Activated CD8-positive, alpha-beta memory T cell treated with anti-CD3 and anti-CD28 coated beads for 24 hours (primary cell): ENCODE measurements around the gene IRX1.

Experiments used
- DNase-seq: peaks from one replicate; pipeline ENCODE4 v3.0.0-alpha.2; 2020

IRX1 gene

DNA sequence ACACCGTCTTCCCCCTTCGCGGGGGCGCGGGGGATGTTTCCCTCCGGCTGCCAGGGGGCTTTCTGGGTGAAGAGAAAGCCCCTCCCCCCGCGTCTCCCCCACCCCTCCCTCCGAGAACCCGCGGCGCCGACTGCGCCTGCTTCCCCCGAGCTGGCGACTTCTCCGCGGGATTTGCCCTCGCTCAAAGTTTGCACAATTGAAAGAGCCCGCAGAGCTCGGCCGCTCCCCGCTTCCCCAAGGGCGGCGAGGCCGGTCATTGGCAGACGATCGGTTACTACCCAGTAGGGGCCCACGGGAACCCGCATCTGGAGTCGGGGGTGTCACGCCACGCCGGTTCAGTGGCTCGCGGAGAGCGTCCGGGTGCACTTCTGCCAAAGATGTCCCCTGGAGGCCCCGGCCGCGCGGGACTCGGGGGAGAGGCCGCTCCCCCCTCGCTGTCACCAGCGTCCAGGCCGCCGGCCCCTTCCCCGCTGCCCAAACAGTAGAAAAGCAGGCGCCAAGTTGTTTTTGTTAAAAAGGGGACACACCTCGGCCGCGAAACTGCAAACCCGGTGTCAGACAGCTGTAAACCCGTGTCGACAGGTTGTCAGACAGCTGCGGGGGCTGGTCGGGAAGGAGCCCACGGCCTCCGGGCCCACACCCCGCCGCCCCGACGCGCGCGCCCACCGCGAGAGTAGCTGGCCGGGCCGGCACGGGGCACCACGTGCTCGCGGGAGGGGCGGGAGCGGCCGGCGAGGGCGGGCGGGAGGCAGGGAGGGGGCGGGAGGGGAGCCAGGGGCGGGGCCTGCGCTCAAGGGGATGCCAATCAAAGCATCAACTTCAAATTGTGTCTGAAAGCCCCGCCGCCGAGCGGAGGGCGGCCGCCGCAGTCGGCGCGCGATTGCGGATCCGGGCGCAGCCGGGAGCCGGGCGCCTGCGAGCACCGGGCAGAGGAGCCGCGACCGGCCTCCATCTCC, at the start of gene IRX1:
TSS of gene IRX1 (plus strand) at position 827 of the 956 bp plus-strand sequence. CDS start 274 bp downstream, outside the sequence.
- DNase-seq = no peak

DNA sequence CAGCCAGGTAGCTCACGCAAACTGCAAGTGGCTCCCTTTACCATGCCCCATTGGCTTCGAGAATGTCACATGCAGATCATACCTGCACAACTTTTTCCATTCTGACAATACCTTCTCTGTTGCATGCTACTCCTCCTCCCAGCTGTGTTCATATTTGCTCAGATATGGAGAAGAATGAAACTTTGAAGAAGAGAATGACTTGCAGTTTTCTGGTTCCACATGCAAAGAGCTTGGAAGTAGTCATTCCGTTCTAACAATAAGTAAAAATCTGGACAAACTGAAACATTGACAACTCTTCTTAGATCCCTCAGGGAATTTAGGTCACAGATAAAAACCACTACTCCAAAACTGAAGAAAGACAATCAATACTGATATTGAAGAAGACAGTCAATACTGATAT, 49.6 kb upstream of the IRX1 start:
- no peak for DNase-seq

DNA sequence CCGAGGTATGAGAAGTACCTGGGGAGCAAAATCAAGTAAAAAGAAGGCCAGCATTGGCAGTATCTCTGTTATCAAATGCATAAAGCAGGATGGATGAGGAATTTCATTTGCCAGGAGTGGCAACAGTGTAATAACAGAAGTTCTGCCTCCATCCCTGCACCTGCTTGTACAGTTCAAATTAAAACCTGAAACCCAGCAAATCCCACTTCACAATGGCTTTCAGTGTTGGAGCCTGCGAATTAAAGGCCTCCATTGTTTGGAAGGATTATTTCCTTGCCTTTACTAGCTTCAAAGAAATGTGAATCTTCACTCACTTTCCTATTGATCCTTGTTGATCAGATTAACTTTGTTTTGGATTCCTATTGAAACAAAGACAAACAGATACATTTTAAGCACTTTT, 31.5 kb upstream of the IRX1 start:
- no peak for DNase-seq

DNA sequence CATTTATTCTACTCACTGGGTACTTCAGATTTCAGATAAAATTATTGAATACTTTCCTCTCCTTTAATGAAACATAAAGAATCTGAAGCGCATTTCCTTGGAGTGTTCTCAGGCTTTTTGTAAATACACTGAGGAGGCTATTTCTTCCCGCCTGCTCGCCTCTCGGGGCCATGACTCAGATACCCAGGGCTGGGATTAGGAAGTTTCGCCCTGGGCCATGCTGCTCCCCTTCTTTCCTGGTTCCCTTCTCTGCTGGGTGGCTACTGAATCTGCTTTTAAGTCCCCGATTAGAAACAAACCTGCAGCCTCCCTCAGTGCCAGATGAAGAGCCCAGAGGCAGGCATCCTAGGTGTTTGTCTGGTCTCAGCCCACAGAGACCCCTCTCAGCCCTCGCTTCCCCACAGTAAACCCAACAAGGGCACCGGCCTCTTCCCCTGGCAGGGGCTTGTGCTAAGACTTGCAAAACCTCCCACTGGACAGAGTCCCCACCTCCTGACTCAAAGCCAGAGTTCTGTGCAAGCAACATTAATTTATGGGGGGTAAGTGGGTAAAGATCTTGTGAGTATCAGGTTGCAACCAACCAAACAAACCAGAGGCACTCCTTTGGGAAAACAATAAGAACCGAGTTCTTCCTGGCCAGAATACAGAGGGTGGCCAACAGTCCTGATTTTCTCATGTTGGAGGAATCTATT, 30.7 kb upstream of the IRX1 start:
- DNase-seq = no peak

DNA sequence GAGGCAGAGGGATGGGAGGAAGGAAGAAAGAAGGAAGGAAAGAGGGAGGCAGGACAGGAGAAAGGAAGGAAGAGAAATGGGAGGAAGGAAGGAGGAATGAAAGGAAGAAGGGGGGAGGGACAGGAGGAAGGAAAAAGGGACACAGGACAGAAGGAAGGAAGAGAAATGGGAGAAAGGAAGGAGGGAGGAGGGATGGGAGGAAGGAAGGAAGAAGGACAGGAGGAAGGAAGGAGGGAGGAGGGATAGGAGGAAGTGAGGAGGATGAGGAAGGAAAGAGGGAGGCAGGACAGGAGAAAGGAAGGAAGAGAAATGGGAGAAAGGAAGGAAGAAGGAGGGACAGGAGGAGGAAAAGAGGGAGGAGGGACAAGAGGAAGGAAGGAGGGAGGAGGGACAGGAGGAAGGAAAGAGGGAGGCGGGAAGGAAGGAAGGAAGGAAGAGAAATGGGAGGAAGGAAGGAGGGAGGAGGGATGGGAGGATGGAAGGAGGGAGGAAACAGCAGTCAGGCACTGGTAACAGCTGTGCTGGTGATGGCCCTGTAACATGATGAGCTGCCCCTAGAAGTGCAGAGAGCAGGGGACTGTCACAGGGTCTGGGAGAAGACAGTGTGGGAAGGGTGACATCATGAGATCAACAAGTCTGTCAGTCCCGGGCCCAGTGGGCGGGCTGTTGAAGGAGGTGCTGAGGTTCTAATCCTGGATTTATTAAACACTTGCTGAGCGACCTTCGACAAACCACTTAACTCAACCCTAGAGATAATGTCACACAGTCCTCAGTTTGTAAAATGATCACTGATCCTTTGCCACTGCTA, 10.7 kb upstream of the IRX1 start:
- no peak for DNase-seq

DNA sequence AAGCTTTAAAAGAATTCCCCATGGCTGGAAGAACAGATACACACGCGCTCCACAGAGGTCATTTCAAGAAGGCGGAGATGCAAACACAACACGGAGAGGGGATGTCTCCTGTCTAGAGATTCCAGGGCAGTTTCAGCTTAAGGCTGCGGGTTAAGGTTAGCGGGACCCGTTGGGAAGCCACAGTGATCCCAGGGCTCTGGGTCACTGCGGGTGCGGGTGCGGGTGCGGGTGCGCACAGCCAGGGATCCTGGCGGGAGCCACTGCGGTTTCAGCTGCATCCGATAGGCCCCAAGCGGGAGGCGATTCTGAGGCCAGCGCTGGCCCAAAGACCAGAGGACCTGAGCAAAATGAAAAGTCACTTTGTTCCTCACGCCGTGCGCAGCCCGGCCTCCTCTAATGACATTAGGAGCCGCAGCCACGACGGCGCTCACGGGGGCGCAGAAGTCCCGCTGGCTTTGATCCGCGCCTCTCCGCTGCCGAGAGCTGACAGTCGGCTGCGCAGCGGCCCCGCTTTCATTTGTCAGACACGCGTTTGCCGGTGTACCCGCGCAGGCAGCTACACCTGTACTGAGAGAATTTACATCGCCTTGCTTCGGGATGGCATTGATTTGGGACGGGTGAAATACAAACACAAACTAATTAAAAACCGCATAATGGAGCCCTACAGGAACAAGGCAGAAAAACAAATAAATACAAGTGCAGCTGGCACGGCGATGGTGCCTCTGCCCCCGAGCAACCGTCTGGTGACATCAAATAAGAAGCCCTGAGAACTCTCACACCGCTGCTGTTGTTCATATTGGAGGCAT, 5.3 kb upstream of the IRX1 start:
- DNase-seq = no peak

DNA sequence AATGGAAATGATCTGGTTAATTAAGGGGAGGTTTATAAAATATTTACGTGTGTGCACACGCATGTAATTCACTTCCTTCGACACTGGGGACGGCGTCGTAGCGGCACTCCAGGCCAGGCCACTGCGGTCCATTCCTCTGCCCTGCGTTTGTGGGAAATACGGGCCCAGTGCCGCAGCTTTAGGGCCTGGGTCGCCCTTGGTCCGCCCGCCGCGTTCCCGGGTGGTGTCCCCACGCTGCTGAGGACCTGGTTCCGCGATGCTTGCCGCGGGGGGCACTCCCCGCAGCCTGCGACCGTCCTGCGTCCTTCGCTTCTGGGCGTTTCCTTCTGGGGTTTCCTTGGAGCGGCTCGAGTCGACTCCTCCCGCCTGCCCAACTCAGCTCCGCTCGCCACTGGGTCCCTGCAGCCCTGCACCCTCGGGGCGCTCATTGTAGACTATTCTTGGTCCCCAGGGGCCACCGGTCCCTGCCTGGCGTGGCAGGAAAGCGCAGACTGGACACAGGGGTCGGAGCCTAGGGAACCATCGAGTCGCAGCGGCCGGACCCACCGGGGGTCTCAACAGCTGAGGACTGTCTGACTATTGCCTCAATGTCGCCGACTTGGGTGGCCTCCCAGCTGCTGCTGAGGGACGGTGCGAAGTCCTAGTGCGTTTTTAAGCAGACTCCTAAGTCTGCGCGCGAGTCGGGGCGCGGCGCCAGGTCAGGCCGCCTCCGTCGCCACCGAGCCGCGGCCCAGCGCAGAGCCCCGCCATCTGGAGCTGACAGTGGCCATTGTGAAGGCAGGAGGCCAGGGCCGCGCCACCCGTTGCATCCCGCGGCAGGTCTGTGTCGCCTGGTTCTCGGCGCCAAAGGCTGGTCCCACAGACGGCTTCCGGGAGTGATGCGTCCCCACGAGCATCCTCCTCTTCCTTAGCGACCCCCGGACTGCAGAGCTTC, 4.4 kb upstream of the IRX1 start:
- DNase-seq = no peak

DNA sequence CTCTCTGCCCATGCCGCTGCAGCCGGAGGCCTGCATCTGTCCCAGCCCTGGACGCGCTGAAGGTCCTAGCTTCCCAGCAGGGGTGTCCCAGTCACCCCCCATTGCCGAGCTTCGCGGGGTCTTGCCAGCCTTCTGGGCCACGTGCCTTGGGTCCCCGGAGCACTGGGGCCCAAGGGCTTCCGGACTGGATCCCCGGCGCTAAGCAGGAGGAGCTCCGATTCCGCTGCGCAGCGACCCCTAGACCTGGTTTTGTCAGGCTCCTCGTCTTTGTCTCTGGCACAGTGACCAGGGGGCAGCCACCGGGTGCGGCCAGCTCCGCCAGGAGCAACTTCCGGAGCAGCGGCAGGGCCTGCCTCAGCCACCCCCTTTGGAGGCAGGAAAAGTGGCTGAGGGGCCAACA, 3.3 kb upstream of the IRX1 start:
- DNase-seq = no peak

DNA sequence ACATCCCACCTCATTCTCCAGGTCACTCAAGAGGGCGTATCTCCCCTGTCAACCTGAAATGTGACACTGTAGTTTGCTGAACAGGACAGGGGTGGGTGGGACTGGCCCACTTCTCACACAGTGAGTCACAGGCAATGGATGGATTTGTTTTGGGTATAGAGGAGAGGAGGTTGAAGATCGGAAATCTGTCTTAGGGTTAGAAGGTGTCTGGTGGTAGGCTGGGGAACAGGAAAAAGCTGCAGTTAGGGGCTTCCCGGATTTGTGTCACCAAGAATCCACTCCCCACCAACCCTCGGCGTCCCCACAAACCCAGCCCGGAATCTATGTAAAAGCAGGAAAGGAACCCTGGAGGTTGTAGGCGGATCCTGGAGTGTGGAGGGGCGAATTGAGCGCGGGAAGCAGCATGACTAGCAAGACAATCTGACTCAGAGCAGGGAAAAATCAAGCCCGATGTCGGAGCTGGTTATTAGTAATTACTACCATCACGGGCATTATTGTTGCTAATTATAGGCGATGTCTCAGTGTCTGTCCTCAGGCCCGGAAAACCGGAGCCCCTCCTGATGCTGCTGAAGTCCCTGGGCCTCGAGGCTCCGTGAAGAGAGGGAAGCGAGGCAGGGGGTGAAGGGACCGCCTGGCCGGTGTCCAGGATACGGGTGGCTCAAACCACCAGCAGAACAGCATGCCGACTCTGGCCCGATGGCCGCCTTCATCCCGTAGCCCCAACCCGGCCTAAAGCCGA, 1.7 kb upstream of the IRX1 start:
- no peak for DNase-seq

DNA sequence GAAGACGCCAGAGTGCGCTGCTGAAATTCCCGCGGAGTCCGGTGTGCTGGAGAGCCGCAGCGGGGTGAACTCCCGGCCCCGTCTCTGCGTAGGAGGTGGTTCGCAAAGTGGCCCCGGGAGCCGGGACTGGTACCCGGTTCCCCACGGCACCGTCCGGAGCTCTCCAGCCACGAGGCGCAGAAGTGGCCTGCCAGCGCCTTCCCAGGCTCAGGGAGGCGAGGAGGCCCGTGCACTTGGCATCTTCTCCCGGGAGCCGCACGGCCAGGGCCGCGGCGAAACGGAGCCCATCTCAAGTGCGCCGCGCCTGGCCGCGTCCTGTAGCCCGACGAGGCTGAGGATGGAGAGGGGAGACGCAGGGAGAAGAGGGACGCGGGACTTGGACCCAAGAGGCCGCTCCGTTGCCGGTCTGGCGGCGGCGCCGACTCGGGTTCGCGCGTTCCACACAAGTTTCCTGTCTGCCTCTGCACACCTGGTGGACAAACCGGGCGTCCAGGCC, 1.1 kb upstream of the IRX1 start:
- DNase-seq = no peak

DNA sequence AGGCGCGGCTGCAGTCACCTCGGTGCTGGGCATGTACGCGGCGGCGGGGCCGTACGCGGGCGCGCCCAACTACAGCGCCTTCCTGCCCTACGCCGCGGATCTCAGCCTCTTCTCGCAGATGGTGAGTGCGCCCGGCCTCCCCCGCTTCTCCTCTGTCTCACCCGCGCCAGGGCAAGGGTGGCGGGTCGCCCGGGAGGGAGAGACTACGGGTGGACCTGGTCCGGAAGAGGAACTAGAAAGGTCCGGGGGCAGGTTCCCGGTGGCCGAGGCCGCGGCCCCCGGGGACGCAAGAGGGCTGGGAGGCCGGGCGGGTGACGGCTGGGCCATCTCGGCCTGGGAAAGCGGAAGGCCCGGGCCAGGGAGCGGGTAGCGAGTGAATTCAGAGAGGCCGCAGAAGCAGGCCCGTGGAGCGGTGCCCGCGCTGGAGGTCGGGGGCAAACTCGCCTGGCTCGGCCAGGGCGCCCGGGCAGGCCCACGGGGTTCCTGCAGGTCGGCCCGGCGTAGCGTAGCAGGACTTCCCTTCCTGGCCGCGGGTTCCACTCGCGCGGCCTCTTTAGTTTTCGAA, 711 bp downstream of the IRX1 start:
- DNase-seq = no peak

DNA sequence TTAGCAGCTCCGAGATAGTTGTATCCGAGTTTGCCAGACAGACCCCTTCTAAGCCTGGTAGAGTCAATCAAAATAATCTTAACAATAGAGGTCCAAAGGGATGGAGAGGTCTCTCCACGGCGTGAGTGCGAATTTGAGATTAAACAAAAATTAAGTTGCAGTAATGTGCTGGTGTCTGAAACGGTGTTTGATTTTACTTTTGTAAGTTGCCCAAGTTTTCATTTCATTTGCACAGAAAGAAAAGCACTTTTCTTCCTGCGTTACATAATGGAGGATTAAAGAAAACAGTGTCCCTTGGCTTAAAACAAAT, 1.2 kb downstream of the IRX1 start:
- no peak for DNase-seq

DNA sequence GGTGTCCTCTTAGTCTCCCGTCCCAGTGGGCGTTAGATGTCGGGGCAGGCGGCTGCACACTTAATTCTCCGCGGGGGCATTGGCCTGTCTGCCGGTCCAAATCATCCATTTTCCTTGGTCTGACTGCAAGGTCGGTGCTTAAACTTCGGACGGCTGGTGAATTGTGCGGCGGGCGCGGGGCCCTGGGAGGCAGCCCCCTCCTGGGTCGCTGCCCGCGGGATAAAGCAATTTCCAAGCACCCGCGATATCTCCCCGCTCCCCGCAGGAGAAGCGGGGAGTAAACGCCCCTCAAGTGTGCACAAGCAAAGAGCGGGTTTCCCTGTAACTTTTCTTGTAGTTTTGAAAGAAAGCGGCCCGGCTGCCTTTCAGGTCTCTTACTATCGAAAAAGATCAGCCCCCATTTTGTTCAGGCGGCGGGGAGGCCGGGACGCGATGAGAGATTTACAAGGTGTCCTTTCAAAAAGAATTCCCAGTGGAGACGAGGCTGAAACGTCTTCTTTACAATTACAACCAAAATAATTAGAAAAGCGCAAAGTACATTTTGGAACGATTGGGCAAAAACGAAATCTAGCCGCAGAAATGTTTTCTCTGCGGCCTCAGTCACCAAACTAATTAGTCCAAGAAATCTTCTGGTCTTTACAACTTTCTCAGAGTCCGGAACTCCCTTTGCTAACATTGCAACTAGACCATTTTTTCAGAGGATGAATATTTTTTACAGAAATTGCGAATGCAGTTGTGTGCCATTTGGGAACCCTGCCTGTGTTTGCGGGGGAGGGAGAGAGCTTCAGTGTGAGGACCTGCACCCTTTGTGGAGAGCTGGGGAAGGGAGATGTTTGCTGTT, 1.8 kb downstream of the IRX1 start:
- DNase-seq = no peak

DNA sequence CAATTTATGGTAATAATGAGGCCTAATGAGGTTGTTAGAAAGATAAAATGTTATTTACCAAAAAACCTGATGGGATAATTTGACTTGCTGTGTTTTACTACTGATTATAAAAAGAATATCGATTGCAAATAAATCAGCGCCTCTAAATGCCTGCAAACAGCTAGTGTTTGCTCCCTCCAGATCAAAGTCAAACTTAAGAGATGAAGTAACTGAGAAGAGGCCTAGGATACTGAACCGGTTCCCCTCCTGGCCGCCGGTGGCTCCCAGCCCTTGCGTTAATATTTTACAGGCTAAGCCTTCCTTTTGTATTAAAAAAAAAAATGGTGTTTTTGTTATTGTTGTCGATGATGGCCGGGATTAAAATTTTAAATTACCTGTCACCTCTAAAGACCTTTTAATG, 2.6 kb downstream of the IRX1 start:
- no peak for DNase-seq

DNA sequence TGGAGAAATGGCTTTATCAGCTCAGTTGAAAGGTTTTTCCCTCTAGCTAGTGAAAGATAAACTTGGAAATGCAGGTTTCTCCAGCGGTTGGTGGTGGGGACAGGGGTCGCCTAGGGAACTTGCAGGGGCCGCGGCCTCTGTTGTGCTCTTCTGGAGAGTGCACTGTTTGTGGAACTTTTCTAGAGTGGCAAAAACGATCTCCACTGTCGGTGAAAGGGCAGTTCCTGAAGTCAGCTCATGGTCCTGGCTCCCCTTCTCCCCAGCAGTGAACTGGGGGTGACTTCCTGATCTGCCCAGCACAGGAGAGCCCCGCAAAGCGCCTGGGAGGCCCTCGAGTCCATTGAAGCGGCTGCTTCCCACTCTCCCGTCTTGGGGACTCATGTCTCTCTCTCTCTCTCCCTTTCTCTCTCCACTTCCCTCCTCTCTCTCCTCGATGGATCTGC, 3.2 kb downstream of the IRX1 start:
- no peak for DNase-seq

DNA sequence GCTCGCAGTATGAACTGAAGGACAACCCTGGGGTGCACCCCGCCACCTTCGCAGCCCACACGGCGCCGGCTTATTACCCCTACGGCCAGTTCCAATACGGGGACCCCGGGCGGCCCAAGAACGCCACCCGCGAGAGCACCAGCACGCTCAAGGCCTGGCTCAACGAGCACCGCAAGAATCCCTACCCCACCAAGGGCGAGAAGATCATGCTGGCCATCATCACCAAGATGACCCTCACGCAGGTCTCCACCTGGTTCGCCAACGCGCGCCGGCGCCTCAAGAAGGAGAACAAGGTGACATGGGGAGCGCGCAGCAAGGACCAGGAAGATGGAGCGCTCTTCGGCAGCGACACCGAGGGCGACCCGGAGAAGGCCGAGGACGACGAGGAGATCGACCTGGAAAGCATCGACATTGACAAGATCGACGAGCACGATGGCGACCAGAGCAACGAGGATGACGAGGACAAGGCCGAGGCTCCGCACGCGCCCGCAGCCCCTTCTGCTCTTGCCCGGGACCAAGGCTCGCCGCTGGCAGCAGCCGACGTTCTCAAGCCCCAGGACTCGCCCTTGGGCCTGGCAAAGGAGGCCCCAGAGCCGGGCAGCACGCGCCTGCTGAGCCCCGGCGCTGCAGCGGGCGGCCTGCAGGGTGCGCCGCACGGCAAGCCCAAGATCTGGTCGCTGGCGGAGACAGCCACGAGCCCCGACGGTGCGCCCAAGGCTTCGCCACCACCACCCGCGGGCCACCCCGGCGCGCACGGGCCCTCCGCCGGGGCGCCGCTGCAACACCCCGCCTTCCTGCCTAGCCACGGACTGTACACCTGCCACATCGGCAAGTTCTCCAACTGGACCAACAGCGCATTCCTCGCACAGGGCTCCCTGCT, 3.8 kb downstream of the IRX1 start:
- DNase-seq = no peak

DNA sequence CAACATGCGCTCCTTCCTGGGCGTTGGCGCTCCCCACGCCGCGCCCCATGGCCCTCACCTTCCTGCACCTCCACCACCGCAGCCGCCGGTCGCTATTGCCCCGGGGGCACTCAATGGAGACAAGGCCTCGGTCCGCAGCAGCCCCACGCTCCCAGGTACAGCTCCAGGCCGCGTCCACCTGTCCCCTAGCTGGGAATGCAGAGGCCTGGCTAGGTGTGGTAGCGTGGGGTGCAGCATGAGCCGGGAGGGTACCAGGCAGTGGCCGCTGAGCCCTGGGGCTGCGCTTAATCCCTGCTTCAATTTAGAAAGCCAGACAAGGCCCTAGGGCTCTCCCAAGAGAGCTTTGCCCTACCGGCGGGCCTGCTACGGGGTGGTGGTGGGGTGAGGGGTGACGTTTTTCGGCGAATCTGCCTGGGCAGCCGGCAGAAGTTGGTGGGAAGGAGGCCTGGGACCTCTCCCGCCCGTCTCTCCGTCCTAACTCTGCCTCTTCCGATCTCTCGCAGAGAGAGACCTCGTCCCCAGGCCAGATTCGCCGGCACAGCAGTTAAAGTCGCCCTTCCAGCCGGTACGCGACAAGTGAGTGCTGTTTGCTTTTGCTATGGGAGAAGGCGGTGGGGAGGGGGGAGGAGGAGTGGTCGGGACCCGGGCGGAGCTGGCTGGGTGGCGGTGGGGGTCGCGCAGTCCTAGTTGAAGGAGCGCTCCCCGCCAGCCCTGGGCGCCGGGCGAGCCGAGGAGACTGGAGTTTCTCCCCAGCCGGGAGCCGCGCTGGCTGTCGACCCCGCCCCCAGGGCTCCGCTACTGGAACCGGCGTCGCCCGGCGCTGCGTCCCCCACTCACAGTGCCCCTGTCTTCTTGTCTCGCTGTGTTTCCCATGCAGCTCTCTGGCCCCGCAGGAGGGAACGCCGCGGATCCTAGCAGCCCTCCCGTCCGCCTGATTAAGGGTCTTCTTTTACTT, 4.8 kb downstream of the IRX1 start:
- DNase-seq = no peak
